CD4-positive, alpha-beta T cell (primary cell): Measurements from ENCODE around the gene JARID2. TPM values are rescaled to one million over a fixed set of nuclear protein-coding genes. Genes with fewer than 3 reads are reported as not detected.

ENCODE experiments used
- ATAC-seq: fragments of 200-7000 bp; cut with Tn5 transposase; one replicate; pipeline ENCODE4 v1.10.0; 2022; ENCODE audit warnings: mild to moderate bottlenecking; ENCODE audit not compliant: poor library complexity
- CTCF ChIA-PET: fragments of 350-600 bp; sonication (Branson Sonifier 250); formaldehyde crosslinking; loops from one replicate; lab custom pipeline; 2021; ENCODE audit warnings: antibody characterized with exemption, inconsistent platforms; lab: Charles Lee
- POLR2A ChIA-PET: fragments of 350-600 bp; sonication (Branson Sonifier 250); formaldehyde crosslinking; loops from one replicate; lab custom pipeline; 2021; ENCODE audit warnings: antibody characterized with exemption, inconsistent platforms; lab: Charles Lee
- DNase-seq, 14 experiments: peaks; one replicate each; pipeline ENCODE4 v3.0.0-alpha.2; 2013 to 2020; ENCODE audit warnings: mixed read lengths in 2 of 14
- H3K27ac ChIP-seq, 2 donors: one replicate each; pipeline versions ENCODE4 v1.5.1 to v1.7.0; 2013; ENCODE audit warnings: low read length in 2 of 2, low read depth in 1 of 2, mild to moderate bottlenecking in 1 of 2
- H3K27me3 ChIP-seq, 2 experiments: 1 replicate in 1 of 2; 2 replicates in 1 of 2; pipeline versions ENCODE4 v1.6.1 to v1.7.0; 2013; ENCODE audit warnings: low read length in 2 of 2, control low read depth in 1 of 2, mild to moderate bottlenecking in 1 of 2, moderate library complexity in 1 of 2; ENCODE audit not compliant: insufficient read depth in 2 of 2, control insufficient read depth in 1 of 2
- H3K36me3 ChIP-seq: one replicate; pipeline ENCODE4 v1.6.1; 2013; ENCODE audit warnings: low read length, control low read depth; ENCODE audit not compliant: insufficient read depth
- H3K4me1 ChIP-seq: one replicate; pipeline ENCODE4 v1.6.1; 2013; ENCODE audit warnings: low read length, control low read depth; ENCODE audit not compliant: insufficient read depth
- H3K4me3 ChIP-seq: one replicate; pipeline ENCODE4 v1.5.1; 2013; ENCODE audit warnings: mild to moderate bottlenecking, low read length, moderate library complexity
- H3K9me3 ChIP-seq, 2 experiments: 1 replicate in 1 of 2; 2 replicates in 1 of 2; pipeline versions ENCODE4 v1.6.1 to v1.7.0; 2013; ENCODE audit warnings: low read length in 2 of 2, mild to moderate bottlenecking in 2 of 2, control low read depth in 1 of 2, moderate library complexity in 1 of 2; ENCODE audit not compliant: control insufficient read depth in 1 of 2, insufficient read depth in 1 of 2
- H3K27ac Mint-ChIP-seq: one replicate; pipeline ENCODE4 v1.8.0; 2020; ENCODE audit warnings: mixed read lengths
- H3K27me3 Mint-ChIP-seq: one replicate; pipeline ENCODE4 v1.8.0; 2021; ENCODE audit warnings: mixed read lengths
- H3K36me3 Mint-ChIP-seq: one replicate; pipeline ENCODE4 v1.8.0; 2021; ENCODE audit warnings: low read depth, mixed read lengths
- H3K4me1 Mint-ChIP-seq: one replicate; pipeline ENCODE4 v1.8.0; 2021; ENCODE audit warnings: low read depth, mixed read lengths
- H3K4me3 Mint-ChIP-seq: one replicate; pipeline ENCODE4 v1.8.0; 2020; ENCODE audit warnings: mild to moderate bottlenecking, mixed read lengths
- H3K9me3 Mint-ChIP-seq: one replicate; pipeline ENCODE4 v1.8.0; 2020; ENCODE audit warnings: mixed read lengths
- CTCF ChIP-seq: fragments of 200-600 bp; IDR thresholded peaks from one replicate; pipeline ENCODE4 v1.8.0; 2022; ENCODE audit warnings: antibody characterized with exemption, mild to moderate bottlenecking
- intact Hi-C, 2 experiments: fragments of 100-400 bp; cut with DNase I in 1 of 2; cut with micrococcal nuclease in 1 of 2; formaldehyde crosslinking; loops; one replicate each; pipeline versions ENCODE4 v1.15.1 to v1.9.0; 2023 to 2025; cut with DNase I, micrococcal nuclease
- total RNA-seq, 174 experiments: library from RNA in 2 of 174; stranded (reverse) in 2 of 174; gene quantifications; one replicate each; pipeline ENCODE4 v1.2.3 and lab custom pipeline; 2021 to 2026

JARID2 gene
- total RNA-seq, 2 experiments from 2014 or later = 32.0 to 33.0 TPM

- intact Hi-C loops = no loop called here
- H3K9me3 Mint-ChIP-seq = no peaks in the 10 kb centered on the region
- POLR2A ChIA-PET = interaction anchor here (0.9 to 2.4 kb wide), 4 partner anchors 12 to 32 kb away, joined by 3 to 6 read pairs (median 5); no protein-coding TSS in a partner anchor
- H3K27ac Mint-ChIP-seq = peak overlapping the region; percentile 80
- Histone ChIP-seq H3K27me3 (no peaks in the 10 kb centered on the region), H3K27ac (no peak overlapping the region), H3K4me1 (peaks cover 38% of the 10 kb centered on the region), H3K4me3 (no peak overlapping the region), H3K36me3 (no peaks in the 10 kb centered on the region), H3K9me3 (no peaks in the 10 kb centered on the region)
- ATAC-seq (no peak), DNase-seq (no peak)
- TF ChIP-seq CTCF = no peak
- H3K4me3 Mint-ChIP-seq = peak overlapping the region; percentile 91
- no peaks in the 10 kb centered on the region for H3K36me3 Mint-ChIP-seq
- CTCF ChIA-PET = interaction anchor here (1.5 kb wide), 1 partner anchor 15 kb away, joined by 4 read pairs; no protein-coding TSS in a partner anchor
- H3K4me1 Mint-ChIP-seq = peaks cover 90% of the 10 kb centered on the region
- no peaks in the 10 kb centered on the region for H3K27me3 Mint-ChIP-seq
Observed at GRCh38 chr6:15401120-15401519, 155.3 kb downstream of the JARID2 start.

- Mint-ChIP-seq H3K36me3 (no peaks in the 10 kb centered on the region), H3K4me1 (peaks cover 92% of the 10 kb centered on the region), H3K27me3 (no peaks in the 10 kb centered on the region), H3K27ac (peak overlapping the region; percentile 53), H3K4me3 (no peak overlapping the region), H3K9me3 (no peaks in the 10 kb centered on the region)
- Histone ChIP-seq H3K4me3 (no peak overlapping the region), H3K36me3 (no peaks in the 10 kb centered on the region), H3K27ac (no peak overlapping the region), H3K9me3 (no peaks in the 10 kb centered on the region), H3K27me3 (no peaks in the 10 kb centered on the region), H3K4me1 (peaks cover 41% of the 10 kb centered on the region)
- DNase-seq (no peak), ATAC-seq (no peak)
- ChIA-PET POLR2A (interaction anchor here (1.2 to 2.4 kb wide), 4 partner anchors 11 to 157 kb away, joined by 3 to 6 read pairs (median 4); no protein-coding TSS in a partner anchor), CTCF (interaction anchor here (0.7 to 1.2 kb wide), 3 partner anchors 14 to 224 kb away, joined by 3 to 4 read pairs (median 3); no protein-coding TSS in a partner anchor)
- no peak for TF ChIP-seq CTCF
- intact Hi-C loops = no loop called here
Observed at GRCh38 chr6:15401769-15402250, 155.9 kb downstream of the JARID2 start.

GRCh38 chr6:15402406-15403045, 156.7 kb downstream of the JARID2 start:
- Mint-ChIP-seq H3K27me3 (no peaks in the 10 kb centered on the region), H3K4me3 (no peak overlapping the region), H3K27ac (peak overlapping the region; percentile 53), H3K9me3 (no peaks in the 10 kb centered on the region), H3K36me3 (no peaks in the 10 kb centered on the region), H3K4me1 (peaks cover 89% of the 10 kb centered on the region)
- peaks cover 44% of the 10 kb centered on the region for H3K4me1 ChIP-seq
- H3K27ac ChIP-seq = no peak overlapping the region
- ChIA-PET POLR2A (interaction anchor here (1.2 to 1.5 kb wide), 2 partner anchors 18 to 157 kb away, joined by 3 read pairs; no protein-coding TSS in a partner anchor), CTCF (interaction anchor here (0.7 to 1.2 kb wide), 3 partner anchors 14 to 224 kb away, joined by 3 to 4 read pairs (median 3); no protein-coding TSS in a partner anchor)
- H3K4me3 ChIP-seq = no peak overlapping the region
- TF ChIP-seq CTCF = no peak
- no peaks in the 10 kb centered on the region for H3K27me3 ChIP-seq
- no peaks in the 10 kb centered on the region for H3K36me3 ChIP-seq
- ATAC-seq (no peak), DNase-seq (no peak)
- intact Hi-C loops = no loop called here
- no peaks in the 10 kb centered on the region for H3K9me3 ChIP-seq
